AG09309 (cell line): ENCODE data around the gene SIPA1L2.
"Not testable (repeated sequence)": the region's sequence is repeated elsewhere in the genome, so short reads cannot be mapped to it uniquely, and the experiment has no call there.

Experiments used
- DNase-seq: peaks from one replicate; pipeline ENCODE4 v3.0.0-alpha.2; 2010; ENCODE audit warnings: low read depth
- H3K4me3 ChIP-seq: 2 replicates; pipeline ENCODE4 v1.5.1; 2011; ENCODE audit warnings: mild to moderate bottlenecking, low read depth, low read length, moderate library complexity; ENCODE audit not compliant: control insufficient read depth
- CTCF ChIP-seq: IDR thresholded peaks from 2 replicates; pipeline ENCODE4 v1.5.1; 2011; ENCODE audit warnings: mild to moderate bottlenecking, low read depth, low read length, inconsistent platforms; ENCODE audit not compliant: insufficient read depth, control insufficient read depth; ENCODE audit errors: missing control alignments

SIPA1L2 gene

GRCh38 chr1:232620356-232620969, 9.5 kb downstream of the SIPA1L2 start:
- no peak for TF ChIP-seq CTCF
- H3K4me3 ChIP-seq: no peak overlapping the region
- DNase-seq: no peak

- no peak for TF ChIP-seq CTCF
- no peak for DNase-seq
- no peak overlapping the region for H3K4me3 ChIP-seq
These were observed 12.7 kb downstream of the SIPA1L2 start for GRCh38 chr1:232617237-232617636.

- H3K4me3 ChIP-seq: no peak overlapping the region
These were observed 14.6 kb downstream of the SIPA1L2 start for GRCh38 chr1:232615306-232615800.

GRCh38 chr1:232614811-232615210, 15.1 kb downstream of the SIPA1L2 start:
- TF ChIP-seq CTCF: no peak
- H3K4me3 ChIP-seq: no peak overlapping the region
- DNase-seq: no peak

More at GRCh38 chr1:232615306-232615800, 14.6 kb downstream of the SIPA1L2 start:
- TF ChIP-seq CTCF: no peak
- no peak for DNase-seq

GRCh38 chr1:232613752-232614381, 16.1 kb downstream of the SIPA1L2 start:
- H3K4me3 ChIP-seq: no peak overlapping the region
- peak; percentile 78 for DNase-seq
- TF ChIP-seq CTCF: no peak

GRCh38 chr1:232612836-232613235, 17.1 kb downstream of the SIPA1L2 start:
- H3K4me3 ChIP-seq, DNase-seq: not testable (repeated sequence)

- DNase-seq: no peak
- no peak for TF ChIP-seq CTCF
- no peak overlapping the region for H3K4me3 ChIP-seq
These were observed 18.1 kb downstream of the SIPA1L2 start for GRCh38 chr1:232611834-232612233.

- not testable (repeated sequence) for H3K4me3 ChIP-seq, DNase-seq
These were observed 18.8 kb downstream of the SIPA1L2 start for GRCh38 chr1:232610902-232611745.
